Measurements from ENCODE around the gene IPO7. TPM values are rescaled to one million over a fixed set of nuclear protein-coding genes. Genes with fewer than 3 reads are reported as not detected.

The IPO7 gene
- total and polyA plus RNA-seq, 2 of the 13 experiments (the other 11 are each of a cell fraction or from before 2014, with no cell fraction given) = 59.4 to 98.4 TPM

GRCh38 chr11:9384535-9385326 is at the start of gene IPO7 (continued):
- TF ChIP-seq ASH2L (IDR thresholded peaks at IDR 0.05; ENCODE audit: insufficient read length, low read depth, low read length) (peak; percentile 88), ZNF432 (CRISPR knock-in tag; IDR thresholded peaks at IDR 0.05; ENCODE audit: borderline replicate concordance) (no peak), KLF16 (CRISPR knock-in tag; IDR thresholded peaks at IDR 0.05) (peak in 1 of 2 experiments; percentile 86; a peak in 2 of 4 replicates), TGIF2 (CRISPR knock-in tag; IDR thresholded peaks at IDR 0.05) (peak; percentile 42; the same call in 1 of the 2 replicates), SAP130 (CRISPR knock-in tag; IDR thresholded peaks at IDR 0.05; ENCODE audit: low read depth) (peak; percentile 91), ZNF768 (CRISPR knock-in tag; IDR thresholded peaks at IDR 0.05) (peak; percentile 63), DNMT3B (CRISPR knock-in tag; conservative IDR thresholded peaks at IDR 0.05) (0 out of 2 replicates have a peak, but pooled peaks have one; percentile 61), THRA (CRISPR knock-in tag; IDR thresholded peaks at IDR 0.05; ENCODE audit: borderline replicate concordance) (peak; percentile 55; the same call in 1 of the 2 replicates), SMARCE1 (IDR thresholded peaks at IDR 0.05; ENCODE audit: borderline replicate concordance) (no peak), ZNF776 (CRISPR knock-in tag; IDR thresholded peaks at IDR 0.05) (peak; percentile 88), HNF4A (CRISPR knock-in tag; IDR thresholded peaks at IDR 0.05) (peak; percentile 32; the same call in 1 of the 2 replicates), ZNF646 (CRISPR knock-in tag; IDR thresholded peaks at IDR 0.05) (no peak), RFX3 (CRISPR knock-in tag; IDR thresholded peaks at IDR 0.05) (no peak), ZMYM4 (CRISPR knock-in tag; IDR thresholded peaks at IDR 0.05) (peak; percentile 61), POGK (CRISPR knock-in tag; conservative IDR thresholded peaks at IDR 0.05) (peak; percentile 68), TERF1 (CRISPR knock-in tag; IDR thresholded peaks at IDR 0.05) (no peak)

Measured in HepG2 (cell line).